Umbilical cord (tissue), 2 donors: ENCODE data around the gene MYL9. TPM values are rescaled to one million over a fixed set of nuclear protein-coding genes. Genes with fewer than 3 reads are reported as not detected.
"Not testable (repeated sequence)": the region's sequence is repeated elsewhere in the genome, so short reads cannot be mapped to it uniquely, and the experiment has no call there.

ENCODE experiments used
- DNase-seq: peaks from one replicate; pipeline ENCODE4 v3.0.0-alpha.2; 2015; ENCODE audit warnings: low spot score
- total RNA-seq: library from RNA; depleted of rRNA; stranded (reverse); fragments of >200 nt; gene quantifications from one replicate; pipeline ENCODE4 v1.2.3, GENCODE V29; 2014; ENCODE audit warnings: low replicate concordance; ENCODE audit not compliant: insufficient read depth

MYL9 gene
- total RNA-seq, 1 donor from 2014 or later: 46.5 TPM

GRCh38 chr20:36548704-36549627, 7.6 kb downstream of the MYL9 start:
- no peak for DNase-seq

DNA sequence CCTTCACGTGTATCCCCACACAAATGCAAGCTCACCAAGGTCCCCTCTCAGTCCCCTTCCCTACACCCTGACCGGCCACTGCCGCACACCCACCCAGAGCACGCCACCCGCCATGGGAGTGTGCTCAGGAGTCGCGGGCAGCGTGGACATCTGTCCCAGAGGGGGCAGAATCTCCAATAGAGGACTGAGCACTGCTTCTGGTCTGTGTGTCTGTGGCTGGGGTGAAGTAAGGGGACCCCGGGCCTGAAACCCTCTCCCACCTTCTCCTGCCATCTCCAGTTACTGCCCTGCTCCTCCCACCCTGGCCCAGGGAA, 8.3 kb downstream of the MYL9 start:
- no peak for DNase-seq

- DNase-seq: no peak
These were observed 8.8 kb downstream of the MYL9 start for GRCh38 chr20:36549942-36550789.

GRCh38 chr20:36550790-36551299, 9.5 kb downstream of the MYL9 start:
- DNase-seq: peak; percentile 41

DNA sequence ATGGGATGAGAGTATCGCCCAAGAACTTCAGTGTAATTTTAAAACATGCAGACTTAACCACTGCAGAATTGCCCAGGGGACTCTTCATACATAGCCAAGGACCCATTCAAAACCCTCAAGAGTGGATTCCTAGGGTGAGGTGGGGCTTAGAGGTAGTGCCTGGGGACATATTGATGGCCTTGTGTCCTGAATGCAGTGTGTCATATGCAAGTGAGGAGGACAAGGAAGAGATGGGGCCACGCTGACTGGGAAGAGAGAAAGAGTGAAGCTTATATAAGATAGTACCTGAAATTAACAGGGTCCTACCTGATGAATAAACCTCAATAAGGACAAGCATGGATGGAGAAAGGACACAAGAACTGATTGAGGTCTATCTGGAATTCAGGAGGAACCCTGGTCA, 13.9 kb downstream of the MYL9 start:
- DNase-seq: no peak

- no peak for DNase-seq
These were observed 21.4 kb downstream of the MYL9 start for GRCh38 chr20:36562724-36563123.

- no peak for DNase-seq
These were observed 22.1 kb downstream of the MYL9 start for GRCh38 chr20:36563374-36563773.

- not testable (repeated sequence) for DNase-seq
These were observed 22.9 kb downstream of the MYL9 start for GRCh38 chr20:36564078-36564725.

GRCh38 chr20:36564726-36565121, 23.4 kb downstream of the MYL9 start:
- not testable (repeated sequence) for DNase-seq

- no peak for DNase-seq
These were observed 24.2 kb downstream of the MYL9 start for GRCh38 chr20:36565520-36565919.

- DNase-seq: peak; percentile 86
These were observed 28.6 kb downstream of the MYL9 start for GRCh38 chr20:36569847-36570429.

DNA sequence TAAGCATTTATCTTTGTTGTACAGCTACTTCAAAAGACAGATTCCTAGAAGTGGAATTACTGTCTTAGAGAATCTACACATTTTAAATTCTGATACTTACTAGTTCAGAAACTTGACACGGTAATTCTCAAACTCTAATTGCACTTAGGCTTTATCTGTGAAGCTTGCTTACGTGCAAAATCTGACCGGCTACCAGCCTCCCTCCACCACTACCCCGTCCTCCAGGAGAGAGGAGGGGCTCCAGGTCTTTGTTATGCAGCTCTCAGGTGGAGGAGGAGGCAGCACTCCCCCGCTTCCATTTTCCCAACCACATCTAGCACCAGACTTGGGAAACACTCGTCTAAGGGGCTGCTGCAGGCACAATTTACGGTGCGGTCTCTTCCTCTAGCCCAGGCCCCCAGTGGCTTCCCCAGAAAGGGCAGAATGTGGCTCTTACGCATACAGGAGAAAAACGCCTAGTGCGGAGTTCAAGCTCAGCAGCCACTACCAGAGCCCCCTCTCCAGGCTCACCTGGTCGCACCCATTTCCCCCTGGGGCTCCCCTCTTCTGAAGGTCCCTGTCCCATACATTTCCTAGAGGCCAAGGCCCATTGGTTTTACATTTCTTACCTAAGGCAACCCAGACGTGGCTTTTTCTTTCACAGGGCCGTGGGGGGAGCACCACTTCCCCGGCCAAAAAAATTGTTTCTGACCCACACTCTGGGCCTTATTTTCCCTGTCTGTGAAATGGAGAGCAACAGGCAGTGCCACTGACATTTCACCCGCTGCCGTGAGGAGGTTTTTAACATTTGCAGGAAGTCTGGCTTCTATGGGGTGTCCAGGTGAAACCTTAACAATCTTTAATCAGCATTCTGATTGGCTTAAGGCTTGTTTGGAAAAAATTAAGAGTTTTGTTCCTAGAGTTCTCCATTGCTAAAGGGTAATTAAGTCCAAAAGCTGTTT, 30.5 kb downstream of the MYL9 start:
- no peak for DNase-seq

GRCh38 chr20:36572701-36573102, 31.4 kb downstream of the MYL9 start:
- DNase-seq: peak; percentile 46

GRCh38 chr20:36573103-36573797, 31.9 kb downstream of the MYL9 start, which contains the start of gene TGIF2:
TGIF2 (plus strand) TSS chr20:36573597; CDS start chr20:36578775, 5,178 bp downstream.
- DNase-seq: peak; percentile 92

GRCh38 chr20:36573798-36574365, 32.6 kb downstream of the MYL9 start:
- peak; percentile 34 for DNase-seq

DNA sequence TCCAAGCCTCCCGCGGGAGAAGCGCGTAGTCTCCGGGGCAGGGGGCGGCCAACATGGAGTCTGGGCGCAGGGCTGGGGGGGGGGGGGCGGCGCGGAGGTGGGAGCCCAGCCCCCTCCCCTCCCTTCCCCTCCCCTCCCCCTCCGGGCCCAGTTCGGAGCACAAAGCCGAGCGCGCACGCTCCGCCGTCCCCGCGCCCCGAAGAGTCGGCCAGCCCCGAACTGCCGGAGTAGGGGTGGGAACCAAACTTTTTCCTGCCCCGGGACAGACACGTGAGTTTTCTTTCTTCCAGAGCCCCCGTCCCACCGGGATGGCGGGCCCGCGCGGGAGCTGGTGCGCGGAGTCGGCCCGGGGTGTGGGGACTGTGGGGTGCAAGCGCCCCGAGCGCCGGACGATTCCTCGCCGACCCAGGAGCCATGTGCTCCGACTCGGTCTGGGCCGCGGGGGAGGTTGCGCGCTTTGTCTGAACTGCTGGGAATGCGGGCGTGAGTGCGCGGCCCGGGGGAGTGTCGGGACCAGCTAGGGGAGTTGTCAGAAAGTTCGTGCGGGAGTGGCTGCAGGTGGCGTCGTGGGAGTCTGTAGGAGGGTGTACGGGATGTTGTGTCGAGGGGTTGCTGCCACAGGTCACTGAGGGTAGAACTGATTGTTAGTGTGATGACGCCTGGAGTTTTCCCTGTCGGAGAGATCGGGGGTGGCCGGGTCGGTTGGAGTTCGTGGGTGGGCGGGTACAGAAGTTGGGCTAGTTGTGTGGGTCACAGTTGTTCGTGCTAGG, 33.2 kb downstream of the MYL9 start:
- DNase-seq: peak; percentile 48

DNA sequence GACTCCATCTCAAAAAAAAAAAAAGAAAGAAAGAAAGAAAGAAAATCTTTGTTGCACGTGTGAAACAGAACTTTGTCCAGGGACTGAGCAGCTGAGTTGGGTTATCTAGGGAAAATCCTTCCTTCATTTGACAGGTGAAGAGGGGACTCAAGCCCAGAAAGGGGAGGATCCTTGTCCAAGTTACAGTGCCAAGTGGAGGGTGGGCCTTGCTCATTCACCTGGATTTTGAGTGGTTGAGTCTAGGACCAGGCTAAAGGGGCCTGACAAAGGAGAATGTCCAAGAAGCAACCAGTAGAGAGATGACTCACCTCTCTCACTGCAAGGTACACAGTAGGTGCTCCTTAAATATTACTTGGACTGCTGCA, 34.7 kb downstream of the MYL9 start:
- no peak for DNase-seq

DNA sequence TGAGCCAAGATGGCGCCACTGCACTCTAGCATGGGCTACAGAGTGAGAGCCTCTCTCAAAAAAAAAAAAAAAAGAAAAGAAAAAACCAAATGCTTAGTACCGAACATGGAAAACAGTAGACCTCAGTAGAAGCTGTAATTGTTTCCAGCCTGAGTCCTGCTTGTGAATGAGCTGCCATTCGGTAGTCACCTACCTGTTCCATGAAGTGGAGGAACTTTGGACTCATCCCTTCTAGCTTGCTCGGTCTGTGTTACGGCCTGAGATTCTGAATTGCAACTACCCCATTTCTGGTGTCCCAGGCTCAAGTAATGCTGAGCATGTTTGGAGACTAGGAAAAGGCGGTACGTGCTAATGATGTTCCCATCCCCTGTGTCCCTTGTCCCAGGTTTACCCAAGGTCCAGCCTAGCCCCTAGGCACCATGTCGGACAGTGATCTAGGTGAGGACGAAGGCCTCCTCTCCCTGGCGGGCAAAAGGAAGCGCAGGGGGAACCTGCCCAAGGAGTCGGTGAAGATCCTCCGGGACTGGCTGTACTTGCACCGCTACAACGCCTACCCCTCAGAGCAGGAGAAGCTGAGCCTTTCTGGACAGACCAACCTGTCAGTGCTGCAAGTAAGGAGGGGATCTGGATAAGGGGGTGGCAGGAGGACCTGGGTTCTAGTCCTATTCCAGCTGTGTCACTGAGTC, 37.2 kb downstream of the MYL9 start:
- no peak for DNase-seq
